ENCODE results near the gene KMT5B.
"Not testable (repeated sequence)": the region's sequence is repeated elsewhere in the genome, so short reads cannot be mapped to it uniquely, and the experiment has no call there.

KMT5B gene

DNA sequence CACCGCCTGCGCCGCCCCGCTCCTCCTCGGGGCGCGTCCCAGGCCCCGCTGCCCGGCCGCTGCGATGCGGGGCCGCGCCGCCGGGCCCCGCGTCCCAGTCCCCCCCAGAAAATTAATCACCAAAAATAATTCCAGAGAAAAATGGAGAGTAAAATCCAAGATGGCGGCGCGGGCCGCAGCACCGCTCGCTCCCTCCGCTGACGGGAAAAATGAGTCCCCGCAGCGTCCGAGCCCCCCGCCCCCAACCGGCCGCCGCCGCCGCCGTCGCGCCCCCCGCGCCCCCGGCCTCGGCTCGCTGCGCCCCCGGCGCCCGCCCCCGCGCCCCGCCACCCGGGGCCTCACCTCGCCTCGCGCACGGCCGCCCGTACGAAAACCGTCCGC is at the start of gene KMT5B:
Gene KMT5B, minus strand, starts transcription at position 162 of the 381 bp plus-strand sequence. CDS start 23,220 bp downstream, outside the sequence.
- DNase-seq (ENCODE audit: low read depth, low spot score) = no peak

DNA sequence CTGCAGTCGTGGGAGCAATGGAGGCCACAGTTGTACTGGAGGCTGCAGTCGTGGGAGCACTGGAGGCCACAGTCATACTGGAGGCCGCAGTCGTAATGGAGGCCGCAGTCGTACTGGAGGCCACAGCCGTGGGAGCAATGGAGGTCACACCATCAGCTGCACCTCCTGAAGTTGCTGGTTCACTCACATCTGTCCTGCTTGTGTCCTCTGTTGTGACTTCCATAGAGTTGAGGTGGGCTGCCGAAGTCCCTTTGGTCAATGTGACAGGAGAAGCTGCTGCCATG is 49.4 kb upstream of the KMT5B start:
- no peak for DNase-seq (ENCODE audit: low read depth, low spot score)

DNA sequence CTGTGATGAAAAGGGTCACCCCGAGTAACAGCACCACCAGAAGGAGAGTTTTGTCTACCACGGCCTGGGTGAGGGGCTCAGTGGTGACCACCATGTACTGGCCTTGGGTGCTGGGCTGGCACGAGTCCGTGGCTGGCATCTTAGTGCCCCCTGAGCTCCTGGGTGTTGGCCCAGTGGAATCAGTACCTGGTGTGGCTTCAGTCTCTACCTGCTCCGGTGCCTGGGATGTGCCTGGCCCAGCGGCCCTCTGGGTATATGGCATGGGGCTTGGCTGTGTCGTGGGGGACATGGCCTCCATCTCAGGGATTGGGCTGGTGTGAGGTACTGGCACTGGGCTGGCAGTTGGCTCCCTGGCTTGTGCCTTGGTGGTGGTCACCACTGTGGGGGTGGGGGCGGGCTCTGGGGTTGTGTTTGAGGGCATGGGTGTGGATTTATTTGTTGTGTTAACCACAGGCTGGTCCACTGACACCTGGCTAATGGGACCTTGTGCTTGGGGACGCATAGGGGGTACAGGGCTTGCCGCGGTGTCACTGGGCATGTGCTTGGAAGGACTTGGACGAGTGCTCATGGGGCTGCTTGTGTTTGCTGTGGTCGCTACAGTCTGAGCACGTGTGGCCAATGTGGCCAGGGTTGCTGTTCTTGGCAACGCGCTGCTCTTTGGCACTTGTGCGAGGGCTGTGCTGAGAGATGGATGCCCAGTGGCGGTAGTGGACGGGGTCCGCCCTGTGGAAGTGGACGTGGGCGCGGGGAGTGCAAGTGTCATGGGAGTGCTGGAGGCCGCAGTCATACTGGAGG is 48.9 kb upstream of the KMT5B start:
- DNase-seq (ENCODE audit: low read depth, low spot score) = no peak

DNA sequence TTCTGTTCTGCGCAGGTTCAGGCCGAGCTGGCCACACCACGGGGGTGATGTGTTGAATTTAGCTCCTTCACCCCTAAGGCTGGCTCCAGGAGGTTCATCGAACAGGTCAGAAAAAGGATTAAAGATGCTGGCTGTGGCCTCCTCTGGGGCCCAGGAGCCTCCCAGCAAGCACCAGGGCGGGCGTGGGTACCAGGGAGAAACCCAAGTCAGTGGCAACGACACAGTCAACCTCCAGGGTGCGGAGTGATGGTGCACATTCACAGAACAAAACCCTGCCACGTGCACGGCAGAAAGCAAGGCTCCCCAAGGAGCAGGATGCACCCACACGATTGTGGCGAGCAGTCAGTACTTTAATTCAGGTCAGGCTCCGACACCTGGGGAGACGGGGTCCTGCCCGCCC is 47.9 kb upstream of the KMT5B start:
- DNase-seq (ENCODE audit: low read depth, low spot score) = no peak

DNA sequence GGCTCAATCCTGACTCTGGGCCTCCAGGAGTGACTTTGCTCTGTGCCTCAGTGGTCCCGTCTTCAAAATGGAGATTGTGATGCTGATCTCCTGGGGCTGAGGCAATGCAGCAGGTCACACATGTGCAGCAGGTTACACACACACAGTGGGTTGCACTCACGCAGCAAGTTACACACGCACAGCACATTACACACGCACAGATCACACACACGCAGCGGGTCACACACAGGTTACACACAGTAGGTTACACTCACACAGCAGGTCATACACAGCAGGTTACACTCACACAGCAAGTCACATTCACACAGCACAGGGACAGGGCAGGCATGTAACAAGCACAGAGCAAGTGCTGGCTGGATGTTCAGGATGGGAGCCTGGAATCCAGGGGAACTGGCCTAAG is 47.4 kb upstream of the KMT5B start:
- DNase-seq (ENCODE audit: low read depth, low spot score) = no peak

DNA sequence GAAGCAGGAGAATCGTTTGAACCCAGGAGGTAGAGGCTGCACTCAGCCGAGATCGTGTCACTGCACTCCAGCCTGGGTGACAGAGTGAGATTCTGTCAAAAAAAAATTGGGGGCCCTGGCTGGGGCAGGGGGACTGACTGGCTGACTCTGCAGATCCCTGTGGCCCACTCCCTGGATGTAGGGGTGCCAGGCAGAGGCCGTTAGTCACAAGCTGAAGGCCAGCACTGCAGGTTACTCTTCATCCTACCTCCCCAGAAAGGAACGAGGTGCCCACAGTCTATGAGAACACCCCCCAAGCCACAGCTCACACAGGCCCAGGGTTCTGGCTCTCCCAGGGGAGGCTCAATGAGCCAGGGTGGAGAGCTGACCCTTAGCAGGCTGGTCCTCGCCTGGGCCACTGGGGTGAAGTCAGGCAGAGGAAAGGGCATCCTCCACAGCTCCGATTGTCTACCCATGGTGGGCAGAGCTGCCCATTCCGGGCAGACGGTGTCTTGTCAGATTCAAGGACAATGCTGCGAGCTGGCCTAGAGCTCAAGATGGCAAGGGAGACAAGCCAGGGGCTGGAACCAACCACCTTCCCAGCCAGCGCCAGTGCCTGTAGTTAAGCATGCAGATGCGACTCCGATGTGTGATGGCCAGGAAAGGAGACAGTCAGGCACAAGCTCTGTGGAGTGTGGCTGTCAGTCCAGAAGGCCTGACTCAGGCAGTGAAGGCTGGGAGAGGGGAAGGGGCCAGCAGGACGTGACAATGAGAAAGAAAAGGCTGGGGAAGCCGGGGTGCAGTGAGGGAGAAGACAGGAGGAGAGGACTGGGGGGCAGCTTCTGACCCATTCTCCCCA is 46.2 kb upstream of the KMT5B start:
- no peak for DNase-seq (ENCODE audit: low read depth, low spot score)

DNA sequence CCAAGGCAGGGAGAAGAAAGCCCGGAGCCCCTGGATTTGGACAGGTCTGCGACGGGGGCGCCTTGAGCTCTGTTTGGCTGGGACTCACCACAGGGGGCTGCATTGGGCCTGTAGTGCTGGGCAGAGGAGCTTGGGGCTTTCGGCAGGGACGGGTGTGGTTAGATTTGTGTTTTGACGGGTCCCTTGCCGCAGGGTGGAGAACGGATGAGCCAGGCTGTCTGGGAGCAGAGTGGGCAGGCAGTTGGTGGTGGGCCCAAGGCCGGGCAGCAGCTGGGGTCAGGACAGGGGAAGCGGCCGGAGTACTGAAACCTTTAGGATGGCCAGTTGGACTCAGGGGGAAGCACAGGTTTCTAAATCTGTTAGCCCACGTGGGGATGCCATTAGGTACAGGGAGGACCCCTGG is 45.3 kb upstream of the KMT5B start:
- DNase-seq (ENCODE audit: low read depth, low spot score) = no peak

DNA sequence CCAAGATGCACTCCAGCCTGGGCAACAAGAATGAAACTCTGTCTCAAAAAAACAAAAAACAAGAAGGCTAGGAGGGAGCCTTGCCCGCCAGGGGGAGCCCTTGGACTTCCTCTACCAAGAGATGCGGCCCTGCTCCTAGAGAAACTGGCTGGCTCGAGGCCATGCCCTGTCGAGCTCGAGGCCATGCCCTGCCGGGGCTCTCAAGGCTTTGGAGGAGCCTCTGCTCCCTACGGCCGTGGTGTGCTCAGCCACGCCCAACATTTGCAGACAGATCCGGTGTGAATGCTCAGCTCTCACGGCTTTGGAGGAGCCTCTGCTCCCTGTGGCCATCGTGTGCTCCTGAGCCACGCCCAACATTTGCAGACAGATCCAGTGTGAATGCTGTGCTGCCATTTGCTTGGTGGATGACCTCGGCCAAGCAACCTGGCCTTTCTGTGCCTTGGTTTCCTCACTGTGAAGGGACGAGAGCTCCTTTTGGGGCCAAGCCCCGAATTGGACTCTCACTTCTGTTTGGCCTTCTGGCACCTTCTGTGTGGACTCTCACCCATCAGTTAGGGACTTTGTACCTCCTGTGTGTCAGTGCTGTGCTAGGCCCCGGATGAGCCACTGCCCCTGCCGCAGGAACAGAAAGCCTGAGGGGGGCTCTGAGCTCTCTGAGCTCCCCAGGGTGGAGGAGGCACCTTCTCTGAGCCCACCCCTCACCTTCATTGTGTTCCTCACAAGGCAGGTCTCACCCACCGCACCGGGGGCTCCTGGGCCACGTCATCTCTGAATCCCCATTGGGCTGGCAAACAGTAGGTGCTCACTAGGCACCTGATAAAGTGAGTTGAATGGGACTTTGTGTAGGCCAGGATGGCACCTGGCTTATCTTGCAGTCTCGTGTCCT is 44.6 kb upstream of the KMT5B start:
- DNase-seq (ENCODE audit: low read depth, low spot score) = peak; percentile 89

DNA sequence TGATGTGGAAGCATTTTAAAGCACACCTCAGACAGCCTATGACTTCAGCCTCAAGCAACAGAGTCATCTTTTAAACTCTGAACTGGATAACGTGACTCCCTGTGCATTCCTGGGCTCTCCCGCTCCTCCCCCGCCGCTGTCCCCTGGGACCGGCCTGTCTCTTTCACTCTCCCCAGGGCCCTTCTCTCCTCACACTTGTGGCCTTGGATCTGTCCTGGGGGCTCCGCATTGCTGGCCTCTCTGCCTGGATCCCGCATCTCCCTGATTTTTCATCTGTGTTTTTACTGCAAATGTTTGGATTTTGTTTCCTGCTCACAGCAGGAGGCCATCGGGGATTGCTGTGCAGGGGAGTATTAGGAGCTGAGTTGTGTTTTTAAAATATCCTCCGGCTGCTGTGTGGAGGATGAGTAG is 43.2 kb upstream of the KMT5B start:
- DNase-seq (ENCODE audit: low read depth, low spot score) = no peak

DNA sequence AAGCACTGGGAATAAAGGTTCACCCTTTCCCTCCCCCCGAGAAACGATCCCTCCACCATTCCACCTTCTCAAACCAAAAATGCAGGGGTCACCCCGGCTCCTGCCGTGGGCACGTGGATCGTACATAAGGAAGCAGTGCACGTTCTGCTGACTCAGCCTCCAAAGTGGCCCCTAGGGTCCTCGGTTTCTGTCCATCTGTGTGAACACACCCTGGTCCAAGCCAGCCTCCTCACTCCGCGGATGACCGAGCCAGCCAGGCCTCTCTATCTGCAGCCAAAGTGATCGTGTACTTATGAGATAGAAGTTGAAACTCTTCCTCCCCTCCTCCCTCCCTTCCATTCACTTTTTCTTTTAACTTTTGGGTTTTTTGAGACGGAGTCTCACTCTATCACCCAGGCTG is 42.4 kb upstream of the KMT5B start:
- DNase-seq (ENCODE audit: low read depth, low spot score) = no peak

DNA sequence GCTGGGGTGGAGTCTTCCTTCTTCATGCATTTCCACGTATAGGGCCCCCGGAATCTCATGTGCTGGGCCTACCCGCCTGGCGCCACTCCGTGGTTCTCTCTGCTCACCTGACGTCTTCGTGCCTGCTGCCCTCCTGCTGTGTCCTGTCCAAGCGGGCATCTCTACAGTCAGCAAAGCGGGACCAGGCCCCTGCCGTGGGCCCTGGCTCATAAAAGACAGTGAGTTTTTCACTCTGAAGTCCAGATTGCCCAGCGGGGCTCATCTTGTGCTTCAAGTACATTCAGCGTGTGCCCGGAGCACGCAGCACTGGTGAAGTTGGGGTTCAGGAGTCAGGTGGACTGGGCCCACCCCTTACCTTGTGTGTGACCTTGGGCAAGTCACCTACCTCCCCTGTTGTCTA is 41.3 kb upstream of the KMT5B start:
- DNase-seq (ENCODE audit: low read depth, low spot score) = no peak

DNA sequence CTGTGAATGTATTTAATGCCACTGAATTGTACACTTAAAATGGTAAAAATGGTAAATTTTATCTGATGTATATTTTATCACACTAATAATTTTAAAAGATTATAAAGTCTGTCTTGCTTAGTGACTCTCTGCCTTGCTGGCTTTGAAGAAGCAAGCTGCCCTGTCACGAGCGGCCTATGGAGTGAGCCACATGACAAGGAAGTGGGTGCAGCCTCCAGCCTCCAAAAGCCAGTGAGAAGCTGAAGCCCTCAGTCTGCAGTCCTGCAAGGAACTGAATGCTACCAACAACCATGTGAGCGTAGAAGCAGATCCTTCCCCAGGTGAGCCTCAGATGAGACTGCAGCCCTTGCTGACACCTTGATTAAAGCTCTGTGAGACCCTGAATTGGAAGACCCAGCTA is 38.7 kb upstream of the KMT5B start:
- no peak for DNase-seq (ENCODE audit: low read depth, low spot score)

DNA sequence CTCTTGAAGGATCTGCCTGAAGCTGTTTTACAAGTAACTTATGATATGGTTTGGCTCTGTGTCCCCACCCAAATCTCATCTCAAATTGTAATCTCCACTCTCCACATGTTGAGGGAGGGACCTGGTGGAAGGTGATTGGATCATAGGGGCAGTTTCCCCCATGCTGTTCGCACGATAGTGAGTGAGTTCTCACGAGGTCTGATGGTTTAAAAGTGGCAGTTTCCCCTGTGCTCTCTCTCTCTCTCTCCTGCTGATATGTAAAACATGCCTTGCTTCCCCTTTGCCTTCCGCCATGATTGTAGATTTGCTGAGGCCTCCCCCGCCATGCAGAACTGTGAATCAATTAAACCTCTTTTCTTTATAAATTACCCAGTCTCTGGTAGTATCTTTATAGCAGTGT is 31.8 kb upstream of the KMT5B start:
- not testable (repeated sequence) for DNase-seq (ENCODE audit: low read depth, low spot score)

DNA sequence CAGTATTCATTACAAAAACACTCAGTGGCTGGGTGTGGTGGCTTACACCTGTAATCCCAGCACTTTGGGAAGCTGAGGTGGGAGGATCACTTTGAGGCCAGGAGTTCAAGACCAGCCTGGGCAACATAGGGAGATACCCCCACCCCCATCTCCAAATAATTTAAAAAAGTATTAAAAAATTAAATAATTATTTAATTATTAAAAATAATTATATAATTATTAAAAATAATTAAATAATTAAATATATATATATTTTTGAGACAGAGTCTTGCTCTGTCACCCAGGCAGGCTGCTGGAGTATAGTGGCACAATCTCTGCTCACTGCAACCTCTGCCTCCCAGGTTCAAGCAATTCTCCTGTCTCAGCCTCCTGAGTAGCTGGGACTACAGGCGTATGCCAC is 30.8 kb upstream of the KMT5B start:
- not testable (repeated sequence) for DNase-seq (ENCODE audit: low read depth, low spot score)

DNA sequence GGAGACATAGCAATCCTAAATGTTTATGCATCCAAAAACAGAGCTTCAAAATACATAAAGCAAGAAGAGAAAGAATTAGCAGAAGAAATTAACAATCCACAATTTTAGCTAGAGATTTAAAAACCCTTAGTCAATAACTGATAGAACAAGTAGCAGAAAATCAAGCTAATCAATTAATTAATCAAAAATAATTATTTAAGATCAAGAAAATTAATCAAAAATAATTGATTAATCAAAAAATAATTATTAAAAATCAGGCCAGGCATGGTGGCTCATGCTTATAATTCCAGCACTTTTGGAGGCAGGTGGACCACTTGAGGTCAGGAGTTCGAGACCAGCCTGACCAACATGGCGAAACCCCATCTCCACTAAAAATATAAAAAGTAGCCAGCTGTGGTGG is 29.5 kb upstream of the KMT5B start:
- DNase-seq (ENCODE audit: low read depth, low spot score) = no peak

DNA sequence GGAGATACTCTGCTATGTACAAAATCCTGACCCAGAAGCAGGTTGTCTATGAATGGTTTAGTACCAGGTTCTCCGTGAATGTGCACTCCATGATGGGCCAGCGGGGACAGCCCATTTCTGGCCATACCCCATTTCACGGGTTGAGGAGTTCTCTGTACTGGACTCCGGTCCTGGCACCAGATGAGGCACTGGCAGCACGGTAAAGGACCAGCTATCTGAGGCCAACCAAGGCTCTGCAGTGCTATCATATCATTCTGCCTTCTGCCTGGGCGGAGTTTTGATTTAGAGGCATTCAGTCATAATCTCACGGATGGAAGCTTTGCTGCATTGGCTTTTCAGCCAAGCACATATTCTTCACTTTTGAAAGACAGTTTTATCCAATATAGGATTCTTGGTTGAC is 18.5 kb upstream of the KMT5B start:
- no peak for DNase-seq (ENCODE audit: low read depth, low spot score)

DNA sequence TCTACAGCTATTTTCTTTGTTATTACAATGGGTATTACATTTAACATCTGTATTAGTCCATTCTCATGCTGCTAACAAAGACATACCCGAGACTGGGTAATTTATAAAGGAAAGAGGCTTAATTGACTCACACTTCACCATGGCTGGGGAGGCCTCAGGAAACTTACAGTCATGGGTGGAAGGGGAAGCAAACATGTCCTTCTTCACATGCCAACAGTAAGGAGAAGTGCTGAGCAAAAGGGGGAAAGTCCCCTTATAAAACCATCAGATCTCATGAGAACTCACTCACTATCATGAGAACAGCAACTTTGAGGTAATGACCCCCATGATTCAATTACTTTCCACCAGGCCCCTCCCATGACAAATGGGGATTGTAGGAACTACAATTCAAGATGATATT is 16.5 kb upstream of the KMT5B start:
- DNase-seq (ENCODE audit: low read depth, low spot score) = no peak

DNA sequence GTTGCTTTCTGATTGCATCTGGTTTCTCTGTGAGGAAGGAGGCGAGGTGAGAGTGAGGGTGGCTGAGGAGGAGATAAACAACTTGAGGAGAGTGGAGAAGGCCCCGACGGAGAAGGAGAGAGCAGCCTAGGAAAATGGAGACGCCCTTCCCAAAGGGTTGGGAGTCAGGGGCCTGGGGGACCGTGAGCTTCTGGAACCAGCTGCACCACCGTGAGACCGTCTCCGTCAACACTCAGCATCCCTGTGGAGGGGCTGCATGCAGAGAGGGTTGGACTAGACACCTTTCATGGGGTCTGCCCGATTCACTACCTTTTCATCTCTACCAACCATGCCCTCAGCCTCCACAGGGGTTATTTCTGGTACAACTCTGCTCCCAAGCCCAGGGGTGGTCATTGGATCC is 13.3 kb upstream of the KMT5B start:
- DNase-seq (ENCODE audit: low read depth, low spot score) = no peak

DNA sequence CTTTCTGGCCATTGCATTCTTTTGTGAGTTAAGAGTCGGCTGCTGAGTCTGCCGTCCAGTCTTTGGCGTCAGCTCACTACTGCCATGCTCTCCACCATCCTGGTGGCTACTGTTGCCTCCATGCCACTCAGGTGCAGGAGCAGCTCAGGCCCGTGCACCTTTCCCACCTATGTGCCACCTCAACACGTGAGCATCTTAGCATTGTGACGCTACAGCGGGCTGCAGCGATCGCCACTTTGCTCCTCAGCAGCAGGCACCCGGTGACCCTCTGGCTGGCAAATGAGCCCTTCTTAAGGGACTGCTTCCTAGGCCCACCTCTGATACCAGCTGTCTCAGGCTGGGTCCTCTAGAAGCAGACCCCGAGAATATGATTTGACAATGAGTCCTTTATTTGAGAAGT is 11.5 kb upstream of the KMT5B start:
- DNase-seq (ENCODE audit: low read depth, low spot score) = no peak

DNA sequence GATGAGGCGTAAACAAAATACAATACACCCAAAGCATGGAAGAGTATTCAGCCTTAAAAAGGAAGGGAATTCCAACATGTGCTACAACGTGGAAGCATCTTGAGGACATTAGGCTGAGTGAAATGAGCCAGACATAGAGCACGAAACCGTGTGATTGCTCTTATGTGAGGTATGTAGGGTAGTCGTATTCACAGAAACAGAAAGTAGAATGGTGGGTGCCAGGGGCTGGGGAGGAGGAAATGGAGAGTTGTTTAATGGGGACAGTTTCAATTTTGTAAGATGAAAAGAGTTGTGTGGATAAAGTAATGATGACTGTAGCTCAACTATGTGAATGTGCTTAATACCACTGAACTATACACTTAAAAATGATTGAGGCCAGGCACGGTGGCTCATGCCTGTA is 10.2 kb upstream of the KMT5B start:
- no peak for DNase-seq (ENCODE audit: low read depth, low spot score)

DNA sequence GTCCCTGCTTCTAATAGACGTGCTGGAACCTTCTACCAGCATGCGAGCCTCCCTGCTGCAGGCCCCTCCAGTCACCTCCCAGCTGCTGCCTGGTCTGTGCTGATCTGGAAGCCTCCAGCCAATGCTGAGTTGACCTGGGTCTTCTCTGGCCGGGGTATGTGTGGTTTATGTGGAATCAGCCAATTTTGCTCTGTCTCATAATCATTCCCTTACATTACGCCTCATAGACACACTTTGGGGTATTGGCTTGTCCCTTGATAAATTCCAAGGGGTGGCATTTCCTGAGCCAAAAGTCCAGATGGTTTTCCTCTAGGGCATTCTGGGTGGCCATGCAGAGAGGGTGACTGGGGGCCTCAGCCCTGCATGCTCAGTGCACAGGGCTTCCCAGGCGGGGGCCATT is 8.3 kb upstream of the KMT5B start:
- DNase-seq (ENCODE audit: low read depth, low spot score) = no peak

DNA sequence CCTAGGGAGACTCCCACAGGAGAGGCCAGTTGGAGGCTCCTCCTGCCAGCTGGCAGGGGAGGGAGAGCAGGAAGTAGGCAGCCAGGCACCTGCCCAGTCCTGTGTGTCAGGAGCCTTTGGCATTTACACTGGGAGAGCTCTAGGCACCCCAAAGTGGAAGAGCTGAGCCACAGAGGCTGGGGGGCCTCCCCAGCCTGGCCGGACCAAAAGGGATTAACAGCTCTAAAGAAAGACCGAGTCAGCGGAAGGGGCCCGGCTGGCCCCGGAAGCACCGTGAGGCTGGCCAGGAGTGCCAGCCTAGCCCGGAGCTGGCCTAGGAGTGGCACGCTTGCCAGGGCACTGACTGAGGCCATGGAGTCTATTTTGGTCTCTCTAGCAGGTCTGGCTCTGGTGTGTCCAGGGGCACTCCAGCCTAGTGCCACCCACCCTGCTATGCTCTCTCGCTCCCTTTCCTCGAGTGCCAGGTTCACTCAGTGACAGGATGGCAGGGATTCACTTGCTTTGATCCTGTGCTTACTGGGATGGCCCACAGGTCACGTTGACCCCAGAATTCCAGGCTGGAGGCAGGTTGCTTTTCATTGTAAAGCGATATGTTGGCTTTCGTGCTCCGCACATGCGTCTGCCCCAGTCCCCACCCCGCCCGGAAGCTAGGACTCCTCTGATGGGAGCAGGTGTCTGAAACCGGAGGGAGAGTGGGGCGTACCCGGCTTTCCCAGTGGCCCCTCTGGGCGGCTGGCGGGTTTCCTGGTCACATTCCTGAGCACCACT is 3.3 kb upstream of the KMT5B start:
- DNase-seq (ENCODE audit: low read depth, low spot score) = no peak

All from activated naive CD8-positive, alpha-beta T cell treated with anti-CD3 and anti-CD28 coated beads, Interleukin-2, amount 50 U/mL, for 16 hours (primary cell).